ENCODE results near the gene C1GALT1.

The C1GALT1 gene

GRCh38 chr7:7165372-7165771 is 17.0 kb upstream of the C1GALT1 start:
- Histone ChIP-seq H3K27me3 (replicated peaks; ENCODE audit: insufficient read depth, low read length) (no peaks in the 10 kb centered on the region), H3K9me3 (replicated peaks; ENCODE audit: insufficient read depth, low read length) (no peaks in the 10 kb centered on the region), H4K20me1 (ENCODE audit: insufficient read depth, low read length) (no peaks in the 10 kb centered on the region), H3K4me2 (ENCODE audit: low read depth, low read length) (no peak overlapping the region), H3K79me2 (ENCODE audit: low read length) (no peaks in the 10 kb centered on the region), H3K9ac (ENCODE audit: low read length) (no peak overlapping the region), H3K4me1 (ENCODE audit: low read length) (no peaks in the 10 kb centered on the region), H3K9me2 (replicated peaks; ENCODE audit: insufficient read depth, low read length) (no peaks in the 10 kb centered on the region), H3F3A (ENCODE audit: insufficient read depth, low read length) (no peaks in the 10 kb centered on the region), H2AFZ (ENCODE audit: low read length) (no peak overlapping the region), H3K27ac (ENCODE audit: low read length) (no peak overlapping the region), H3K36me3 (replicated peaks; ENCODE audit: insufficient read depth, low read length) (no peaks in the 10 kb centered on the region), H3K4me3 (ENCODE audit: low read length) (no peak overlapping the region)
- no peak for TF ChIP-seq CTCF (IDR thresholded peaks at IDR 0.05; ENCODE audit: low read length)
- TF ChIP-seq EZH2 (optimal IDR thresholded peaks at IDR 0.05; ENCODE audit: low read depth, low read length), result no peak
- TF ChIP-seq EZH2phosphoT487 (IDR thresholded peaks at IDR 0.05; ENCODE audit: low read length), result no peak
- no peak for DNase-seq

- Histone ChIP-seq H2AFZ (ENCODE audit: low read length) (no peak overlapping the region), H3F3A (ENCODE audit: insufficient read depth, low read length) (no peaks in the 10 kb centered on the region), H3K79me2 (ENCODE audit: low read length) (no peaks in the 10 kb centered on the region), H3K27me3 (replicated peaks; ENCODE audit: insufficient read depth, low read length) (no peaks in the 10 kb centered on the region), H3K4me3 (ENCODE audit: low read length) (no peak overlapping the region), H3K27ac (ENCODE audit: low read length) (no peak overlapping the region), H3K4me1 (ENCODE audit: low read length) (no peaks in the 10 kb centered on the region), H3K4me2 (ENCODE audit: low read depth, low read length) (no peak overlapping the region), H3K9ac (ENCODE audit: low read length) (no peak overlapping the region), H3K9me3 (replicated peaks; ENCODE audit: insufficient read depth, low read length) (no peaks in the 10 kb centered on the region), H3K36me3 (replicated peaks; ENCODE audit: insufficient read depth, low read length) (no peaks in the 10 kb centered on the region), H3K9me2 (replicated peaks; ENCODE audit: insufficient read depth, low read length) (no peaks in the 10 kb centered on the region), H4K20me1 (ENCODE audit: insufficient read depth, low read length) (no peaks in the 10 kb centered on the region)
- no peak for TF ChIP-seq EZH2 (optimal IDR thresholded peaks at IDR 0.05; ENCODE audit: low read depth, low read length)
- TF ChIP-seq CTCF (IDR thresholded peaks at IDR 0.05; ENCODE audit: low read length), result no peak
- no peak for TF ChIP-seq EZH2phosphoT487 (IDR thresholded peaks at IDR 0.05; ENCODE audit: low read length)
- DNase-seq, result no peak
Measured at GRCh38 chr7:7166318-7166717, 16.0 kb upstream of the C1GALT1 start.

GRCh38 chr7:7169296-7169695 is 13.0 kb upstream of the C1GALT1 start:
- DNase-seq, result no peak
- Histone ChIP-seq H3F3A (ENCODE audit: insufficient read depth, low read length) (no peaks in the 10 kb centered on the region), H3K27me3 (replicated peaks; ENCODE audit: insufficient read depth, low read length) (no peaks in the 10 kb centered on the region), H4K20me1 (ENCODE audit: insufficient read depth, low read length) (no peaks in the 10 kb centered on the region), H3K9me2 (replicated peaks; ENCODE audit: insufficient read depth, low read length) (no peaks in the 10 kb centered on the region), H3K4me2 (ENCODE audit: low read depth, low read length) (no peak overlapping the region), H2AFZ (ENCODE audit: low read length) (no peak overlapping the region), H3K4me3 (ENCODE audit: low read length) (no peak overlapping the region), H3K9ac (ENCODE audit: low read length) (no peak overlapping the region), H3K4me1 (ENCODE audit: low read length) (no peaks in the 10 kb centered on the region), H3K27ac (ENCODE audit: low read length) (no peak overlapping the region), H3K79me2 (ENCODE audit: low read length) (no peaks in the 10 kb centered on the region), H3K9me3 (replicated peaks; ENCODE audit: insufficient read depth, low read length) (no peaks in the 10 kb centered on the region), H3K36me3 (replicated peaks; ENCODE audit: insufficient read depth, low read length) (no peaks in the 10 kb centered on the region)
- TF ChIP-seq EZH2 (optimal IDR thresholded peaks at IDR 0.05; ENCODE audit: low read depth, low read length), result no peak

GRCh38 chr7:7173956-7174632 is 8.2 kb upstream of the C1GALT1 start:
- no peak overlapping the region for H2AFZ ChIP-seq (ENCODE audit: low read length)
- H3K36me3 ChIP-seq (replicated peaks; ENCODE audit: insufficient read depth, low read length), result no peaks in the 10 kb centered on the region
- H3K9me2 ChIP-seq (replicated peaks; ENCODE audit: insufficient read depth, low read length), result no peaks in the 10 kb centered on the region
- no peak overlapping the region for H3K27ac ChIP-seq (ENCODE audit: low read length)
- H3K9ac ChIP-seq (ENCODE audit: low read length), result no peak overlapping the region
- H3K4me1 ChIP-seq (ENCODE audit: low read length), result no peaks in the 10 kb centered on the region
- H3K4me2 ChIP-seq (ENCODE audit: low read depth, low read length), result no peak overlapping the region
- H3K79me2 ChIP-seq (ENCODE audit: low read length), result no peaks in the 10 kb centered on the region
- TF ChIP-seq CTCF (IDR thresholded peaks at IDR 0.05; ENCODE audit: low read length), result no peak
- TF ChIP-seq EZH2 (optimal IDR thresholded peaks at IDR 0.05; ENCODE audit: low read depth, low read length), result no peak
- no peak for TF ChIP-seq EZH2phosphoT487 (IDR thresholded peaks at IDR 0.05; ENCODE audit: low read length)
- H3K27me3 ChIP-seq (replicated peaks; ENCODE audit: insufficient read depth, low read length), result no peaks in the 10 kb centered on the region
- no peak overlapping the region for H3K4me3 ChIP-seq (ENCODE audit: low read length)
- no peaks in the 10 kb centered on the region for H4K20me1 ChIP-seq (ENCODE audit: insufficient read depth, low read length)
- no peak for DNase-seq
- no peaks in the 10 kb centered on the region for H3K9me3 ChIP-seq (replicated peaks; ENCODE audit: insufficient read depth, low read length)
- no peaks in the 10 kb centered on the region for H3F3A ChIP-seq (ENCODE audit: insufficient read depth, low read length)
